ENCODE measurements around the gene KRT81. TPM values are rescaled to one million over a fixed set of nuclear protein-coding genes. Genes with fewer than 3 reads are reported as not detected.
"Not testable (repeated sequence)": the region's sequence is repeated elsewhere in the genome, so short reads cannot be mapped to it uniquely, and the experiment has no call there.

The KRT81 gene
- total RNA-seq, 1 donor from 2014 or later, result not detected

- H3K27me3 ChIP-seq, result no peaks in the 10 kb centered on the region
- H3K4me1 ChIP-seq, result no peaks in the 10 kb centered on the region
- H3K27ac ChIP-seq, result no peak overlapping the region
- no peaks in the 10 kb centered on the region for H3K36me3 ChIP-seq
- H3K4me3 ChIP-seq, result no peak overlapping the region
- DNase-seq (ENCODE audit: low spot score in 2 of 2), result no peak
- H3K9me3 ChIP-seq, result no peaks in the 10 kb centered on the region
- intact Hi-C loops (cut with DNase I), result no loop called here
- TF ChIP-seq CTCF (IDR thresholded peaks at IDR 0.05), result no peak
These were observed 2.6 kb upstream of the KRT81 start for GRCh38 chr12:52293926-52294325.

GRCh38 chr12:52290483-52291134, 725 bp downstream of the KRT81 start:
- H3K4me1 ChIP-seq; intact Hi-C loops (cut with DNase I); H3K9me3 ChIP-seq; H3K4me3 ChIP-seq; H3K36me3 ChIP-seq; H3K27me3 ChIP-seq; H3K27ac ChIP-seq; DNase-seq (ENCODE audit: low spot score in 2 of 2): not testable (repeated sequence)

- H3K9me3 ChIP-seq; intact Hi-C loops (cut with DNase I); H3K27ac ChIP-seq; H3K4me1 ChIP-seq; H3K27me3 ChIP-seq; H3K36me3 ChIP-seq; H3K4me3 ChIP-seq: not testable (repeated sequence)
- DNase-seq (ENCODE audit: low spot score in 2 of 2), result peak in 1 of 2 donors; percentile 53
These were observed 3.2 kb downstream of the KRT81 start for GRCh38 chr12:52287816-52288805.

GRCh38 chr12:52286857-52287785, 4.2 kb downstream of the KRT81 start:
- H3K4me3 ChIP-seq; intact Hi-C loops (cut with DNase I); H3K9me3 ChIP-seq; H3K27ac ChIP-seq; H3K4me1 ChIP-seq; H3K36me3 ChIP-seq; H3K27me3 ChIP-seq: not testable (repeated sequence)
- DNase-seq (ENCODE audit: low spot score in 2 of 2), result peak in 1 of 2 donors; percentile 47

- TF ChIP-seq CTCF (IDR thresholded peaks at IDR 0.05), result no peak
- Histone ChIP-seq H3K27ac (no peak overlapping the region), H3K4me3 (no peak overlapping the region), H3K9me3 (no peaks in the 10 kb centered on the region), H3K36me3 (no peaks in the 10 kb centered on the region), H3K27me3 (no peaks in the 10 kb centered on the region), H3K4me1 (peaks cover 0 to 8% of the 10 kb centered on the region in 2 donors)
- intact Hi-C loops (cut with DNase I), result no loop called here
- peak in 1 of 2 donors; percentile 61 for DNase-seq (ENCODE audit: low spot score in 2 of 2)
These were observed 5.3 kb downstream of the KRT81 start for GRCh38 chr12:52285851-52286530.

- Histone ChIP-seq H3K4me1 (peaks cover 0 to 10% of the 10 kb centered on the region in 2 donors), H3K36me3 (no peaks in the 10 kb centered on the region), H3K27ac (no peak overlapping the region), H3K4me3 (no peak overlapping the region), H3K9me3 (no peaks in the 10 kb centered on the region), H3K27me3 (no peaks in the 10 kb centered on the region)
- no peak for TF ChIP-seq CTCF (IDR thresholded peaks at IDR 0.05)
- intact Hi-C loops (cut with DNase I), result no loop called here
- no peak for DNase-seq (ENCODE audit: low spot score in 2 of 2)
These were observed 6.1 kb downstream of the KRT81 start for GRCh38 chr12:52285172-52285745.
